ENCODE data around the gene MVK. TPM values are rescaled to one million over a fixed set of nuclear protein-coding genes. Genes with fewer than 3 reads are reported as not detected.

Gene MVK
- polyA plus RNA-seq, 3 donors: 1.1 to 3.8 (median 1.6) TPM

- Mint-ChIP-seq H3K4me1 (no peaks in the 10 kb centered on the region), H3K36me3 (no peaks in the 10 kb centered on the region), H3K9me3 (peaks cover 0 to 9% (median 3%) of the 10 kb centered on the region in 7 donors), H3K27me3 (ENCODE audit: low read depth in 3 of 3) (peaks cover 0 to 5% (median 4%) of the 10 kb centered on the region in 3 donors), H3K27ac (no peak overlapping the region), H3K4me3 (no peak overlapping the region)
- Histone ChIP-seq H3K4me3 (replicated peaks in 1 of 3; ENCODE audit: low read depth in 2 of 3, low read length in 3 of 3) (no peak overlapping the region), H2AFZ (ENCODE audit: insufficient read depth, low read depth, low read length, poor library complexity, severe bottlenecking) (no peak overlapping the region), H3K4me2 (replicated peaks; ENCODE audit: extremely low read depth, low read length, poor library complexity, severe bottlenecking) (no peak overlapping the region), H3K27ac (ENCODE audit: low read depth in 1 of 2, low read length in 2 of 2) (no peak overlapping the region), H3K4me1 (ENCODE audit: control insufficient read depth in 1 of 2, insufficient read depth in 2 of 2, low read length in 2 of 2) (no peaks in the 10 kb centered on the region), H3K9me3 (replicated peaks in 1 of 2; ENCODE audit: control insufficient read depth in 1 of 2, insufficient read depth in 1 of 2, low read length in 2 of 2) (peaks cover 3 to 4% of the 10 kb centered on the region in 2 donors), H3K79me2 (ENCODE audit: insufficient read depth, low read length) (no peaks in the 10 kb centered on the region), H3K27me3 (ENCODE audit: control insufficient read depth in 2 of 2, insufficient read depth in 2 of 2, low read length in 2 of 2) (no peaks in the 10 kb centered on the region), H3K36me3 (replicated peaks in 1 of 2; ENCODE audit: control insufficient read depth in 1 of 2, insufficient read depth in 2 of 2, low read length in 2 of 2) (no peaks in the 10 kb centered on the region), H4K20me1 (ENCODE audit: insufficient read depth, low read length) (no peaks in the 10 kb centered on the region), H3K9ac (ENCODE audit: insufficient read depth, low read length, poor library complexity, severe bottlenecking) (no peak overlapping the region)
- WGBS (ENCODE audit: insufficient coverage): no CpG with 5 or more reads among the region's 4 CpGs
- DNase-seq: no peak
- TF ChIP-seq CTCF (IDR thresholded peaks at IDR 0.05): no peak
- intact Hi-C loops (cut with micrococcal nuclease): no loop called here
These were observed 65.1 kb downstream of the MVK start for GRCh38 chr12:109638735-109639134.

GRCh38 chr12:109639151-109639872 lies 65.7 kb downstream of the MVK start:
- no peaks in the 10 kb centered on the region for H3K36me3 Mint-ChIP-seq
- H4K20me1 ChIP-seq (ENCODE audit: insufficient read depth, low read length): no peaks in the 10 kb centered on the region
- H3K27me3 Mint-ChIP-seq (ENCODE audit: low read depth in 3 of 3): peaks cover 0 to 5% (median 4%) of the 10 kb centered on the region in 3 donors
- H2AFZ ChIP-seq (ENCODE audit: insufficient read depth, low read depth, low read length, poor library complexity, severe bottlenecking): no peak overlapping the region
- H3K4me3 Mint-ChIP-seq: no peak overlapping the region
- H3K4me1 Mint-ChIP-seq: no peaks in the 10 kb centered on the region
- no peaks in the 10 kb centered on the region for H3K36me3 ChIP-seq (replicated peaks in 1 of 2; ENCODE audit: control insufficient read depth in 1 of 2, insufficient read depth in 2 of 2, low read length in 2 of 2)
- intact Hi-C loops (cut with micrococcal nuclease): no loop called here
- H3K27me3 ChIP-seq (ENCODE audit: control insufficient read depth in 2 of 2, insufficient read depth in 2 of 2, low read length in 2 of 2): no peaks in the 10 kb centered on the region
- H3K79me2 ChIP-seq (ENCODE audit: insufficient read depth, low read length): no peaks in the 10 kb centered on the region
- no peak overlapping the region for H3K27ac Mint-ChIP-seq
- peaks cover 2 to 3% of the 10 kb centered on the region in 2 donors for H3K9me3 ChIP-seq (replicated peaks in 1 of 2; ENCODE audit: control insufficient read depth in 1 of 2, insufficient read depth in 1 of 2, low read length in 2 of 2)
- WGBS (ENCODE audit: insufficient coverage): 88% methylated on average over 6 of the region's 10 CpGs
- no peak overlapping the region for H3K4me2 ChIP-seq (replicated peaks; ENCODE audit: extremely low read depth, low read length, poor library complexity, severe bottlenecking)
- H3K9me3 Mint-ChIP-seq: peaks cover 0 to 7% (median 3%) of the 10 kb centered on the region in 7 donors
- H3K4me3 ChIP-seq (replicated peaks in 1 of 3; ENCODE audit: low read depth in 2 of 3, low read length in 3 of 3): no peak overlapping the region
- no peak overlapping the region for H3K9ac ChIP-seq (ENCODE audit: insufficient read depth, low read length, poor library complexity, severe bottlenecking)
- H3K4me1 ChIP-seq (ENCODE audit: control insufficient read depth in 1 of 2, insufficient read depth in 2 of 2, low read length in 2 of 2): no peaks in the 10 kb centered on the region
- no peak overlapping the region for H3K27ac ChIP-seq (ENCODE audit: low read depth in 1 of 2, low read length in 2 of 2)
- DNase-seq: no peak
- TF ChIP-seq CTCF (IDR thresholded peaks at IDR 0.05): no peak

Measured in CD14-positive monocyte (primary cell).